GM19467 (cell line): ENCODE measurements around the gene MAPK9.
"Not testable (repeated sequence)": the region's sequence is repeated elsewhere in the genome, so short reads cannot be mapped to it uniquely, and the experiment has no call there.

ENCODE experiments used
- ATAC-seq: cut with Tn5 transposase; IDR thresholded peaks from one replicate; pipeline ENCODE4 v1.9.1; 2021; ENCODE audit warnings: mild to moderate bottlenecking, moderate library complexity; ENCODE audit not compliant: unreplicated experiment

Gene MAPK9

GRCh38 chr5:180326989-180327565 lies 35.2 kb upstream of the MAPK9 start:
- no peak for ATAC-seq

- ATAC-seq, result no peak
Observed at GRCh38 chr5:180324601-180324950, 32.7 kb upstream of the MAPK9 start.

- ATAC-seq, result no peak
Observed at GRCh38 chr5:180323941-180324600, 32.2 kb upstream of the MAPK9 start.

GRCh38 chr5:180323160-180323559 lies 31.3 kb upstream of the MAPK9 start:
- no peak for ATAC-seq

- ATAC-seq, result no peak
Observed at GRCh38 chr5:180318456-180319089, 26.7 kb upstream of the MAPK9 start.

GRCh38 chr5:180316586-180316985 lies 24.7 kb upstream of the MAPK9 start:
- no peak for ATAC-seq

- ATAC-seq, result peak; percentile 88
Observed at GRCh38 chr5:180315762-180316212, 23.9 kb upstream of the MAPK9 start.

- ATAC-seq, result no peak
Observed at GRCh38 chr5:180313677-180314505, 22.0 kb upstream of the MAPK9 start.

- ATAC-seq, result no peak
Observed at GRCh38 chr5:180311216-180311615, 19.3 kb upstream of the MAPK9 start.

- ATAC-seq, result no peak
Observed at GRCh38 chr5:180306796-180307195, 14.9 kb upstream of the MAPK9 start.

GRCh38 chr5:180305481-180305880 lies 13.6 kb upstream of the MAPK9 start:
- ATAC-seq, result no peak

- no peak for ATAC-seq
Observed at GRCh38 chr5:180304431-180305375, 12.8 kb upstream of the MAPK9 start.

- no peak for ATAC-seq
Observed at GRCh38 chr5:180304016-180304292, 12.1 kb upstream of the MAPK9 start.

GRCh38 chr5:180303226-180304015 lies 11.5 kb upstream of the MAPK9 start:
- ATAC-seq, result no peak

- no peak for ATAC-seq
Observed at GRCh38 chr5:180302256-180302655, 10.4 kb upstream of the MAPK9 start.

GRCh38 chr5:180301253-180301652 lies 9.4 kb upstream of the MAPK9 start:
- no peak for ATAC-seq

- ATAC-seq, result no peak
Observed at GRCh38 chr5:180299526-180299925, 7.6 kb upstream of the MAPK9 start.

- not testable (repeated sequence) for ATAC-seq
Observed at GRCh38 chr5:180299014-180299413, 7.1 kb upstream of the MAPK9 start.

- no peak for ATAC-seq
Observed at GRCh38 chr5:180297587-180298282, 5.9 kb upstream of the MAPK9 start.
